HG03565 (cell line): ENCODE data around the gene FPR1.

Experiments used
- ATAC-seq: cut with Tn5 transposase; IDR thresholded peaks from one replicate; pipeline ENCODE4 v1.9.1; 2021; ENCODE audit warnings: mild to moderate bottlenecking, moderate library complexity; ENCODE audit not compliant: unreplicated experiment

Gene FPR1

GRCh38 chr19:51751655-51752054 lies at the start of gene FPR1:
TSS of gene FPR1 (minus strand) at chr19:51751878. CDS start at chr19:51746994, 4,884 bp downstream.
- ATAC-seq = no peak

GRCh38 chr19:51800473-51801244 lies 49.0 kb upstream of the FPR1 start:
- ATAC-seq = no peak

GRCh38 chr19:51799774-51800472 lies 48.2 kb upstream of the FPR1 start:
- ATAC-seq = no peak

GRCh38 chr19:51799034-51799773 lies 47.5 kb upstream of the FPR1 start:
- no peak for ATAC-seq

GRCh38 chr19:51798062-51798461 lies 46.4 kb upstream of the FPR1 start:
- ATAC-seq = no peak

- ATAC-seq = no peak
Observed at GRCh38 chr19:51797480-51797879, 45.8 kb upstream of the FPR1 start.

GRCh38 chr19:51796195-51796679 lies 44.6 kb upstream of the FPR1 start:
- ATAC-seq = no peak

- no peak for ATAC-seq
Observed at GRCh38 chr19:51794885-51795490, 43.3 kb upstream of the FPR1 start, which contains the start of gene FPR3. TSS of gene FPR3 (plus strand) at chr19:51795157. CDS start at chr19:51823749, 28,592 bp downstream.

GRCh38 chr19:51793994-51794393 lies 42.3 kb upstream of the FPR1 start:
- no peak for ATAC-seq

GRCh38 chr19:51792932-51793331 lies 41.3 kb upstream of the FPR1 start:
- no peak for ATAC-seq

- no peak for ATAC-seq
Observed at GRCh38 chr19:51789061-51789795, 37.5 kb upstream of the FPR1 start.

GRCh38 chr19:51788029-51788428 lies 36.4 kb upstream of the FPR1 start:
- no peak for ATAC-seq

- ATAC-seq = no peak
Observed at GRCh38 chr19:51786646-51787494, 35.2 kb upstream of the FPR1 start.

GRCh38 chr19:51784922-51785690 lies 33.4 kb upstream of the FPR1 start:
- no peak for ATAC-seq

- ATAC-seq = no peak
Observed at GRCh38 chr19:51784109-51784785, 32.6 kb upstream of the FPR1 start.

GRCh38 chr19:51783372-51783771 lies 31.7 kb upstream of the FPR1 start:
- no peak for ATAC-seq

- ATAC-seq = no peak
Observed at GRCh38 chr19:51781999-51782398, 30.3 kb upstream of the FPR1 start.

GRCh38 chr19:51780270-51780669 lies 28.6 kb upstream of the FPR1 start:
- no peak for ATAC-seq
